H1 (cell line): ENCODE results near the gene GRM7. TPM values are rescaled to one million over a fixed set of nuclear protein-coding genes. Genes with fewer than 3 reads are reported as not detected.

Experiments
- CTCF ChIA-PET: fragments of 300-600 bp; sonication (Branson Sonifier 250); formaldehyde crosslinking; loops from one replicate; lab custom pipeline; 2021; ENCODE audit not compliant: partially characterized antibody; lab: Charles Lee
- POLR2A ChIA-PET: fragments of 300-600 bp; sonication (Branson Sonifier 250); formaldehyde crosslinking; loops from one replicate; lab custom pipeline; 2021; ENCODE audit warnings: inconsistent platforms; ENCODE audit not compliant: partially characterized antibody; lab: Charles Lee
- DNase-seq, 2 experiments: peaks; one replicate each; pipeline versions ENCODE4 v3.0.0 to v3.0.0-alpha.2; 2010 to 2022; ENCODE audit warnings: low spot score in 2 of 2, low read depth in 1 of 2, mixed read lengths in 1 of 2
- FAIRE-seq: peaks from 2 replicates; lab custom pipeline; 2011; peaks lifted over from hg19 to GRCh38; lab: Jason Lieb, UNC
- H2AFZ ChIP-seq: 2 replicates; pipeline ENCODE4 v1.8.1; 2012; ENCODE audit warnings: low read length, inconsistent platforms
- H2AK5ac ChIP-seq: 2 replicates; pipeline ENCODE4 v1.6.1; 2013; ENCODE audit warnings: low read depth, low read length
- H2BK120ac ChIP-seq: replicated peaks from 2 replicates; pipeline ENCODE3; 2013; ENCODE audit warnings: low read depth, low read length, inconsistent platforms
- H2BK12ac ChIP-seq: 2 replicates; pipeline ENCODE4 v1.6.1; 2013; ENCODE audit warnings: low read depth, low read length
- H2BK15ac ChIP-seq: 2 replicates; pipeline ENCODE4 v1.6.1; 2013; ENCODE audit warnings: low read length
- H2BK20ac ChIP-seq: 2 replicates; pipeline ENCODE4 v1.6.1; 2013; ENCODE audit warnings: low read length
- H2BK5ac ChIP-seq: 2 replicates; pipeline ENCODE4 v1.6.1; 2013; ENCODE audit warnings: low read depth, low read length
- H3K14ac ChIP-seq: 2 replicates; pipeline ENCODE4 v1.6.1; 2013; ENCODE audit warnings: inconsistent platforms; ENCODE audit not compliant: insufficient read length
- H3K18ac ChIP-seq: 2 replicates; pipeline ENCODE4 v1.6.1; 2013; ENCODE audit warnings: low read length; ENCODE audit errors: extremely low read depth
- H3K23ac ChIP-seq: 2 replicates; pipeline ENCODE4 v1.6.1; 2013; ENCODE audit warnings: inconsistent platforms; ENCODE audit not compliant: insufficient read length
- H3K23me2 ChIP-seq: 2 replicates; pipeline ENCODE4 v1.6.1; 2013; ENCODE audit warnings: low read depth, low read length
- H3K27ac ChIP-seq: 2 replicates; pipeline ENCODE4 v1.6.1; 2011; ENCODE audit warnings: low read depth, low read length, inconsistent platforms
- H3K27me3 ChIP-seq, 4 experiments: replicated peaks in 1 of 4; 1 replicate in 1 of 4; 2 replicates in 3 of 4; pipeline versions ENCODE4 v1.6.1 to v1.8.1; 2011 to 2013; ENCODE audit warnings: low read length in 3 of 4, mild to moderate bottlenecking in 3 of 4, inconsistent platforms in 2 of 4, mixed read lengths in 2 of 4, moderate library complexity in 1 of 4; ENCODE audit not compliant: control insufficient read depth in 3 of 4, insufficient read depth in 3 of 4; ENCODE audit errors: extremely low read depth in 1 of 4
- H3K36me3 ChIP-seq, 4 experiments: 2 replicates each; pipeline versions ENCODE4 v1.6.1 to v1.8.1; 2011 to 2013; ENCODE audit warnings: mild to moderate bottlenecking in 4 of 4, low read length in 3 of 4, moderate library complexity in 2 of 4, control low read depth in 1 of 4, inconsistent platforms in 1 of 4; ENCODE audit not compliant: insufficient read depth in 4 of 4, control insufficient read depth in 2 of 4
- H3K4ac ChIP-seq: replicated peaks from 2 replicates; pipeline ENCODE3; 2013; ENCODE audit warnings: low read length, low read depth, mixed read lengths, inconsistent platforms; ENCODE audit not compliant: insufficient read length
- H3K4me1 ChIP-seq, 4 experiments: replicated peaks in 1 of 4; 1 replicate in 1 of 4; 2 replicates in 3 of 4; pipeline versions ENCODE4 v1.6.1 to v1.8.1; 2011 to 2013; ENCODE audit warnings: low read length in 3 of 4, inconsistent platforms in 2 of 4, mixed read lengths in 1 of 4; ENCODE audit not compliant: insufficient read depth in 4 of 4, control insufficient read depth in 3 of 4
- H3K4me2 ChIP-seq, 2 experiments: 2 replicates each; pipeline versions ENCODE4 v1.6.1 to v1.8.1; 2011 to 2013; ENCODE audit warnings: low read depth in 2 of 2, low read length in 2 of 2, control low read depth in 1 of 2, inconsistent platforms in 1 of 2, mild to moderate bottlenecking in 1 of 2; ENCODE audit not compliant: insufficient read depth in 1 of 2
- H3K4me3 ChIP-seq, 4 experiments: fragments of 200-600, 300-600 bp in 1 of 4; sonication (generic), shearing (Covaris generic), sonication (Bioruptor Twin) in 1 of 4; 2 replicates each; pipeline versions ENCODE4 v1.5.1 to v1.8.1; 2011 to 2016; ENCODE audit warnings: low read length in 4 of 4, low read depth in 3 of 4, control low read depth in 2 of 4, inconsistent platforms in 2 of 4, mild to moderate bottlenecking in 2 of 4, mixed read lengths in 1 of 4, moderate library complexity in 1 of 4; ENCODE audit not compliant: insufficient read depth in 2 of 4; ENCODE audit errors: extremely low read depth in 1 of 4
- H3K56ac ChIP-seq: replicated peaks from 2 replicates; pipeline ENCODE3; 2013; ENCODE audit warnings: low read depth, mild to moderate bottlenecking, mixed read lengths, low read length, inconsistent platforms; ENCODE audit not compliant: insufficient read length
- H3K79me1 ChIP-seq: 2 replicates; pipeline ENCODE4 v1.6.1; 2013; ENCODE audit warnings: low read depth, low read length, control low read depth
- H3K79me2 ChIP-seq, 2 experiments: 2 replicates each; pipeline versions ENCODE4 v1.6.1 to v1.8.1; 2012 to 2013; ENCODE audit warnings: low read length in 2 of 2, mild to moderate bottlenecking in 2 of 2, inconsistent platforms in 1 of 2; ENCODE audit not compliant: insufficient read depth in 2 of 2, control insufficient read depth in 1 of 2
- H3K9ac ChIP-seq, 4 experiments: replicated peaks in 1 of 4; 1 replicate in 1 of 4; 2 replicates in 3 of 4; pipeline versions ENCODE4 v1.6.1 to v1.8.1; 2011 to 2013; ENCODE audit warnings: low read depth in 3 of 4, low read length in 3 of 4, control low read depth in 2 of 4, mild to moderate bottlenecking in 2 of 4, moderate library complexity in 2 of 4, inconsistent platforms in 1 of 4; ENCODE audit errors: extremely low read depth in 1 of 4
- H3K9me3 ChIP-seq, 2 experiments: 2 replicates each; pipeline versions ENCODE4 v1.6.1 to v1.8.1; 2012 to 2013; ENCODE audit warnings: mild to moderate bottlenecking in 2 of 2, moderate library complexity in 2 of 2, control low read depth in 1 of 2, inconsistent platforms in 1 of 2, low read depth in 1 of 2, low read length in 1 of 2, mixed read lengths in 1 of 2; ENCODE audit not compliant: insufficient read depth in 2 of 2
- H4K20me1 ChIP-seq, 2 experiments: replicated peaks in 1 of 2; 2 replicates each; pipeline versions ENCODE3 to v1.8.1; 2011 to 2013; ENCODE audit warnings: inconsistent platforms in 2 of 2, low read length in 2 of 2, mild to moderate bottlenecking in 1 of 2; ENCODE audit not compliant: insufficient read depth in 2 of 2, control insufficient read depth in 1 of 2
- H4K5ac ChIP-seq: 2 replicates; pipeline ENCODE4 v1.6.1; 2013; ENCODE audit warnings: low read length, low read depth, mixed read lengths, inconsistent platforms; ENCODE audit not compliant: insufficient read length
- H4K8ac ChIP-seq: 2 replicates; pipeline ENCODE4 v1.8.0; 2013; ENCODE audit warnings: mild to moderate bottlenecking, moderate library complexity, low read length, inconsistent platforms; ENCODE audit not compliant: insufficient read depth; ENCODE audit errors: extremely low read depth
- H4K91ac ChIP-seq: replicated peaks from 2 replicates; pipeline ENCODE3; 2013; ENCODE audit warnings: low read length, mixed read lengths, inconsistent platforms; ENCODE audit not compliant: insufficient read length
- ATF2 ChIP-seq: IDR thresholded peaks from 2 replicates; pipeline ENCODE4 v1.6.1; 2012; ENCODE audit warnings: low read length, inconsistent platforms
- CEBPB ChIP-seq: IDR thresholded peaks from 2 replicates; pipeline ENCODE4 v1.6.1; 2012; ENCODE audit warnings: low read depth, low read length
- HDAC6 ChIP-seq: IDR thresholded peaks from one replicate; pipeline ENCODE4 v1.7.1; 2012; ENCODE audit warnings: low read depth, mild to moderate bottlenecking, inconsistent platforms, low read length, moderate library complexity
- MAX ChIP-seq: IDR thresholded peaks from 2 replicates; pipeline ENCODE4 v1.6.1; 2012; ENCODE audit warnings: inconsistent platforms
- PHF8 ChIP-seq: fragments of 200-600 bp; sonication (generic); conservative IDR thresholded peaks from 2 replicates; pipeline ENCODE4 v1.7.1; 2012; ENCODE audit warnings: low read depth, mild to moderate bottlenecking, inconsistent platforms, low read length, moderate library complexity
- RBBP5 ChIP-seq: IDR thresholded peaks from 2 replicates; pipeline ENCODE4 v1.7.1; 2012; ENCODE audit warnings: low read depth, mild to moderate bottlenecking, inconsistent platforms, low read length, moderate library complexity, borderline replicate concordance
- RFX5 ChIP-seq: IDR thresholded peaks from 2 replicates; pipeline ENCODE4 v1.6.1; 2011; ENCODE audit warnings: low read depth, low read length, improper control_type of control experiment, borderline replicate concordance
- SAP30 ChIP-seq: fragments of 300-600 bp; sonication (generic); IDR thresholded peaks from 2 replicates; pipeline ENCODE4 v1.7.1; 2012; ENCODE audit warnings: low read length, moderate library complexity, mild to moderate bottlenecking, inconsistent platforms; ENCODE audit not compliant: insufficient read depth, insufficient replicate concordance
- SRF ChIP-seq: IDR thresholded peaks from 2 replicates; pipeline ENCODE4 v1.6.1; 2011; ENCODE audit warnings: mild to moderate bottlenecking, low read depth, low read length, moderate library complexity
- SUZ12 ChIP-seq: fragments of 200-600 bp; sonication (generic); IDR thresholded peaks from 2 replicates; pipeline ENCODE4 v1.6.1; 2012; ENCODE audit warnings: mild to moderate bottlenecking, inconsistent platforms, low read length, moderate library complexity, mixed read lengths
- TEAD4 ChIP-seq: IDR thresholded peaks from 2 replicates; pipeline ENCODE4 v1.6.1; 2012; ENCODE audit warnings: low read depth, low read length, inconsistent platforms, mixed read lengths
- USF2 ChIP-seq: IDR thresholded peaks from 2 replicates; pipeline ENCODE4 v1.6.1; 2011; ENCODE audit warnings: low read length, improper control_type of control experiment
- polyA plus RNA-seq, 7 experiments: library from polyadenylated mRNA; depleted of rRNA in 3 of 7; stranded (reverse) in 5 of 7; unstranded in 2 of 7; fragments of >200 nt in 5 of 7; fragments of 200-250 nt in 2 of 7; gene quantifications; 1 replicate in 5 of 7; 2 replicates in 1 of 7; 4 replicates in 1 of 7; pipeline versions ENCODE4 v1.2.1 to v1.2.3, GENCODE V29; 2011 to 2013; ENCODE audit warnings: missing spikeins in 2 of 7, mixed read lengths in 2 of 7
- total RNA-seq: library from RNA; stranded (reverse); fragmentation: NEBNext Ultra II Directional; extraction: Animal tissue kit (Norgen Biotek cat#: 25700); gene quantifications from 2 replicates; pipeline ENCODE4 v1.2.1, GENCODE V29; 2021

The GRM7 gene
- total and polyA plus RNA-seq, 2 of the 8 experiments (the other 6 are each of a cell fraction or from before 2014, with no cell fraction given): 0.17 to 0.24 TPM

GRCh38 chr3:7760718-7761117 is 899.8 kb downstream of the GRM7 start:
- no peak overlapping the region for H4K8ac ChIP-seq
- H3K56ac ChIP-seq: no peak overlapping the region
- no peak overlapping the region for H3K9ac ChIP-seq
- H4K20me1 ChIP-seq: no peaks in the 10 kb centered on the region
- no peaks in the 10 kb centered on the region for H3K4me1 ChIP-seq
- H4K5ac ChIP-seq: no peak overlapping the region
- H3K23me2 ChIP-seq: no peaks in the 10 kb centered on the region; the same call in 1 of the 2 replicates
- no peaks in the 10 kb centered on the region; a peak in 1 of 4 replicates for H3K9me3 ChIP-seq
- H2BK120ac ChIP-seq: no peak overlapping the region
- no peak overlapping the region for H3K4ac ChIP-seq
- no peak overlapping the region for H3K18ac ChIP-seq
- DNase-seq (no peak), FAIRE-seq (no peak)
- no peak overlapping the region for H3K4me2 ChIP-seq
- no peak overlapping the region for H3K23ac ChIP-seq
- POLR2A ChIA-PET: no interaction called here
- H2AK5ac ChIP-seq: no peak overlapping the region
- no peak overlapping the region for H3K14ac ChIP-seq
- H2BK5ac ChIP-seq: no peak overlapping the region
- H2BK15ac ChIP-seq: no peak overlapping the region
- H2BK12ac ChIP-seq: no peak overlapping the region
- no peaks in the 10 kb centered on the region for H3K27me3 ChIP-seq
- CTCF ChIA-PET: no interaction called here
- H3K4me3 ChIP-seq: no peak overlapping the region
- no peak overlapping the region for H4K91ac ChIP-seq
- H3K79me1 ChIP-seq: no peaks in the 10 kb centered on the region
- no peaks in the 10 kb centered on the region for H3K36me3 ChIP-seq
- no peak overlapping the region for H3K27ac ChIP-seq
- no peaks in the 10 kb centered on the region for H3K79me2 ChIP-seq
- H2AFZ ChIP-seq: no peak overlapping the region
- H2BK20ac ChIP-seq: no peak overlapping the region
- TF ChIP-seq TEAD4 (no peak), CEBPB (no peak), SUZ12 (no peak), ATF2 (no peak), PHF8 (no peak), HDAC6 (no peak), RFX5 (no peak), RBBP5 (no peak), SRF (no peak), USF2 (no peak), SAP30 (no peak), MAX (no peak)
